Left ventricle myocardium inferior (tissue), 1 donor: Measurements from ENCODE around the gene TRIM9. TPM values are rescaled to one million over a fixed set of nuclear protein-coding genes. Genes with fewer than 3 reads are reported as not detected.

Experiments
- DNase-seq: peaks from one replicate; pipeline ENCODE4 v3.0.0-alpha.2; 2020
- H3K27ac ChIP-seq: fragments of 200-600 bp; replicated peaks from 2 replicates; pipeline ENCODE4 v1.8.0; 2021
- H3K27me3 ChIP-seq: fragments of 200-600 bp; 2 replicates; pipeline ENCODE4 v1.8.0; 2021; ENCODE audit warnings: low read depth
- H3K36me3 ChIP-seq: fragments of 200-600 bp; 2 replicates; pipeline ENCODE4 v1.8.0; 2021
- H3K4me1 ChIP-seq: fragments of 200-600 bp; 2 replicates; pipeline ENCODE4 v1.8.0; 2021
- H3K4me3 ChIP-seq: fragments of 200-600 bp; 2 replicates; pipeline ENCODE4 v1.8.0; 2021; ENCODE audit warnings: mild to moderate bottlenecking, moderate library complexity
- H3K9me3 ChIP-seq: fragments of 200-600 bp; replicated peaks from 2 replicates; pipeline ENCODE4 v1.8.0; 2021
- intact Hi-C: fragments of 100-400 bp; cut with micrococcal nuclease; formaldehyde crosslinking; loops from one replicate; pipeline ENCODE4 v1.11.0; 2022
- total RNA-seq: library from RNA; stranded (reverse); fragmentation: NEBNext Ultra II Directional; extraction: Animal tissue kit (Norgen Biotek cat#: 25700); gene quantifications from one replicate; pipeline ENCODE4 v1.2.1, GENCODE V29; 2021
- TF ChIP-seq, protein P1 (sequence below): fragments of 200-600 bp; IDR thresholded peaks from 2 replicates; pipeline ENCODE4 v1.8.0; 2021; ENCODE audit warnings: antibody characterized with exemption, mild to moderate bottlenecking, borderline replicate concordance
- donor health status: DM: no; HTN: yes; CAD: no; lungs with severe emphysema.

TRIM9 gene
- total RNA-seq, 1 donor from 2014 or later, result 0.27 TPM

- no peaks in the 10 kb centered on the region for H3K27me3 ChIP-seq
- no peak for DNase-seq
- no peaks in the 10 kb centered on the region for H3K4me1 ChIP-seq
- TF ChIP-seq, protein P1, sequence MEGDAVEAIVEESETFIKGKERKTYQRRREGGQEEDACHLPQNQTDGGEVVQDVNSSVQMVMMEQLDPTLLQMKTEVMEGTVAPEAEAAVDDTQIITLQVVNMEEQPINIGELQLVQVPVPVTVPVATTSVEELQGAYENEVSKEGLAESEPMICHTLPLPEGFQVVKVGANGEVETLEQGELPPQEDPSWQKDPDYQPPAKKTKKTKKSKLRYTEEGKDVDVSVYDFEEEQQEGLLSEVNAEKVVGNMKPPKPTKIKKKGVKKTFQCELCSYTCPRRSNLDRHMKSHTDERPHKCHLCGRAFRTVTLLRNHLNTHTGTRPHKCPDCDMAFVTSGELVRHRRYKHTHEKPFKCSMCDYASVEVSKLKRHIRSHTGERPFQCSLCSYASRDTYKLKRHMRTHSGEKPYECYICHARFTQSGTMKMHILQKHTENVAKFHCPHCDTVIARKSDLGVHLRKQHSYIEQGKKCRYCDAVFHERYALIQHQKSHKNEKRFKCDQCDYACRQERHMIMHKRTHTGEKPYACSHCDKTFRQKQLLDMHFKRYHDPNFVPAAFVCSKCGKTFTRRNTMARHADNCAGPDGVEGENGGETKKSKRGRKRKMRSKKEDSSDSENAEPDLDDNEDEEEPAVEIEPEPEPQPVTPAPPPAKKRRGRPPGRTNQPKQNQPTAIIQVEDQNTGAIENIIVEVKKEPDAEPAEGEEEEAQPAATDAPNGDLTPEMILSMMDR, result no peak
- no peaks in the 10 kb centered on the region for H3K9me3 ChIP-seq
- H3K4me3 ChIP-seq, result no peak overlapping the region
- H3K27ac ChIP-seq, result no peak overlapping the region
- intact Hi-C loops, result no loop called here
- H3K36me3 ChIP-seq, result no peaks in the 10 kb centered on the region
These were observed 59.2 kb downstream of the TRIM9 start for GRCh38 chr14:51035611-51036192.

- DNase-seq, result no peak
- Histone ChIP-seq H3K4me3 (no peak overlapping the region), H3K4me1 (no peaks in the 10 kb centered on the region), H3K36me3 (no peaks in the 10 kb centered on the region), H3K9me3 (no peaks in the 10 kb centered on the region), H3K27me3 (no peaks in the 10 kb centered on the region), H3K27ac (no peak overlapping the region)
- TF ChIP-seq, protein P1, result no peak
- intact Hi-C loops, result no loop called here
These were observed 65.8 kb downstream of the TRIM9 start for GRCh38 chr14:51028851-51029754.

DNA sequence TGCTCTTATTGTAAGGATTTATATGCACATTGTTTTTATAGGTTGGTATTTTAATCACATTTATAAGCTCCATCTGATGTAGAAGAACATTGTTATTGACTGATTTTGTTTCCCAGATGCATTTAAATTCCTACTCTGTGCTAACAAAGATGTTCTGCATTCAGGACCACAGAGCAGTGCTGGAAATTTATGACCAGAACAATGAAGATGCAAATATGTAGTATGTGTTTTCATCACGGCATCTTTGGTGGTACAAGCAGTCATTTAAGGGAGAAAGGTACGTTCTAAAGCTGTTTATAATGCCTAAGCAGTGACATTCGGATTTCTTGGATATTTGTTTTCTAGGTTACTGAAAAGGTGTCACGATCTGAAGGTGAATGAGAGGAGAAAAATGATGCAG lies 66.5 kb downstream of the TRIM9 start:
- H3K9me3 ChIP-seq, result no peaks in the 10 kb centered on the region
- no peak overlapping the region for H3K4me3 ChIP-seq
- DNase-seq, result no peak
- H3K4me1 ChIP-seq, result no peaks in the 10 kb centered on the region
- no peaks in the 10 kb centered on the region for H3K36me3 ChIP-seq
- intact Hi-C loops, result no loop called here
- no peak overlapping the region for H3K27ac ChIP-seq
- no peaks in the 10 kb centered on the region for H3K27me3 ChIP-seq
- TF ChIP-seq, protein P1, result no peak

GRCh38 chr14:51024377-51024776 lies 70.5 kb downstream of the TRIM9 start:
- Histone ChIP-seq H3K9me3 (no peaks in the 10 kb centered on the region), H3K4me3 (no peak overlapping the region), H3K27me3 (no peaks in the 10 kb centered on the region), H3K36me3 (no peaks in the 10 kb centered on the region), H3K27ac (no peak overlapping the region), H3K4me1 (no peaks in the 10 kb centered on the region)
- intact Hi-C loops, result no loop called here
- TF ChIP-seq, protein P1, result no peak
- DNase-seq, result no peak

DNA sequence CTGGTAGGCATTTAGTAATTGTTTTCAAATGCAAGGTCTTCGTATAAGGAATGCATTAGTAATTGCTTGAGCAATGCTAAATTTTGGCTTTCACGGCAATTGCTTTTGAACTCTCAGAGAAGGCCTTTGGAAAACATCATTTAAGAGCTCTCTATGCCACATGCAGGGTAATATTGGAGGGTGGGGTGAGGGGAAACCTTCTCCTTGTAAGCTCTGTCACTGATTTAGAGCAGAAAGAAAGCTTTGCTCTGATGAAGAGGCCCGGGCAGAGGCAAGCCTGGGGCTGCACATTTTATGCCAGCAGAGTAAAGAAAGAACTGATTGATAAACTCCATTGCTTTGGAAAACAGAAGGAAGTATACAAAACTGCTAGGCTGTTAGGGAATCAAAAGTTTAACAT lies 70.9 kb downstream of the TRIM9 start:
- H3K36me3 ChIP-seq, result no peaks in the 10 kb centered on the region
- no peak overlapping the region for H3K27ac ChIP-seq
- intact Hi-C loops, result no loop called here

More for the DNA sequence above, 70.9 kb downstream of the TRIM9 start:
- no peaks in the 10 kb centered on the region for H3K27me3 ChIP-seq
- H3K4me1 ChIP-seq, result no peaks in the 10 kb centered on the region
- no peak overlapping the region for H3K4me3 ChIP-seq
- H3K9me3 ChIP-seq, result no peaks in the 10 kb centered on the region
- TF ChIP-seq, protein P1, result no peak
- no peak for DNase-seq
